Hematopoietic multipotent progenitor cell treated with erythropoietin and hydrocortisone succinate and interleukin-3 and kit ligand, for 15 days (in vitro differentiated cells): Measurements from ENCODE around the gene LRRFIP1.

Source experiments
- DNase-seq: peaks from one replicate; pipeline ENCODE4 v3.0.0-alpha.2; 2015; ENCODE audit warnings: low spot score

The LRRFIP1 gene

DNA sequence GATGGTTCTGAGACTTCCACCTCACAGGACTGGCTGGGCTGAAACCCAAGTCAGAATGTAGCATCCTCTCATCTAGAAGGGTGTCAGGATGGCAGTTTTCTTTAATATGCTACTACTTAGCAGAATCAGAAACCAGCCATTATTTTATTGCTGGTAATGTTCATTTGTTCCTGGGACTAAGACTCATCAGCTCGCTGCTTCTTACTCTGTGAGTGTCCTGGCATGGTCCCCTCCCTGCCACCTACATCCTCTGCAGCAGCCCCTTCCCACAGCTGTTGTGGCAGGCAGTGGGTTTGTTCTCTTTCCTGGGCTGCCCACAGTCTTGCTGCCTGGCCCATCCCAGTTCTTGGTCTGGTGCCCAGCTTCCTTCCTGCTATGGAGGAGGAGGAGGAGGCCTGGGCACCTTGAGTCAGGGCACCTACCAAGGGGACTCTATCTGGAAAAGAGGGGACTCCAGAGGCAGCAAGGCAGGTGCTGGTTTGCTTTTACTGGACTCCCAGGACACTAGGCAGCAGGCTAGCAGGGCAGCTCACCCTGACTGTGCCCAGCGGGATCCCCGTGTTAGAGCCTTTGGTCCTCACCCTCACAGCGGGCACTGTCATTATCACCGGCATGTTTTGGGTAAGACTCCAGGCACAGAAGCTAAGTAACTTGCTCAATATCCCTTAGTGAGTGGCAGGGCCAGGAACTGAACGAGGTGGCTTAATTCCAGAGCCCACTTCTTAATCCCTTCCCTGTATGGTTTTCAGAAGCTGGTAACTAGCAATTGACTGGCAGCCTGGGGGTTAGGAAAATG lies 62.1 kb downstream of the LRRFIP1 start:
- no peak for DNase-seq

DNA sequence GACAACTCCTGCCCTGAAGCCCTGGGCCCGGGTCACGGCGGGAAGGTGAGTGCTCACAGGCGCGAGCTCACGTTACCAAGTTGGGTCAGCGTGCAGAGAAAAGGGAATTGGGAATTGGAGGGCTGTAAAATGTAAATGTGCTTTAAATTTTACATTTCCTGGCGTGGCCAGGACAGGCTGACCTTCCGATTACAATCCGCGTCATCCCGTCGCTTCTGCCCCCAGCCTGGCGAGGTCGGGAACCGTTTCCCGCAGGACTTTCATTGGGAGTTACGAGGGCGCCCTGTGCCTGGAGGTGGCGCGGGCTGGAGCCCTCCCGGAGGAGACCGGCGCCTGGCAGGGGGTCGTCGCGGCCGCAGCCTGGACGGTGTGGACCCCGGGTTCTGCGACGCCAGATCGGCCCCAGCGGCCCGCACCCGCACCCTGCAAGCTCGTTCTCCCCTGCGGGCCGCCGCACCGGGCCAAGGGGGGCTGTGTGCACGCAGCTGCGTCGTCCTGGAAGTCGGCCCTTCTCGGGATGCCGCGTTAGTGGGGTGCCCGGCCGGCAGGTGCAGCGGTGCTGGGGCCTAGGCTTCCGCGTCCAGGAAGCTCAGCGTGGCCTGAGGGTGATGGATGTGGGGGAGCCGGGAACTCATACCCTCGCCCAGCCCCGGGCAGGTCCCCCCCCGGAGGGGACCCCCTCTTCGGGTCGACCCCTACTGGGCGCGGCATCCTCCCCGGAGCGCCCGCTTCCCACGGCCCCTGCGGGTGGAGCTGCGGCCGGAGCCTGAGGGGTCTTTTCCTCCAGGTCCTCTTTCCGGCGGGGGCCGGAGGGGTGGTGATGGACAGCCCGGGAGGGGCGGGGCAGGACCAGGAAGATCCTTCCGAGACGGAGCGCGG lies 63.9 kb downstream of the LRRFIP1 start:
- DNase-seq = no peak

DNA sequence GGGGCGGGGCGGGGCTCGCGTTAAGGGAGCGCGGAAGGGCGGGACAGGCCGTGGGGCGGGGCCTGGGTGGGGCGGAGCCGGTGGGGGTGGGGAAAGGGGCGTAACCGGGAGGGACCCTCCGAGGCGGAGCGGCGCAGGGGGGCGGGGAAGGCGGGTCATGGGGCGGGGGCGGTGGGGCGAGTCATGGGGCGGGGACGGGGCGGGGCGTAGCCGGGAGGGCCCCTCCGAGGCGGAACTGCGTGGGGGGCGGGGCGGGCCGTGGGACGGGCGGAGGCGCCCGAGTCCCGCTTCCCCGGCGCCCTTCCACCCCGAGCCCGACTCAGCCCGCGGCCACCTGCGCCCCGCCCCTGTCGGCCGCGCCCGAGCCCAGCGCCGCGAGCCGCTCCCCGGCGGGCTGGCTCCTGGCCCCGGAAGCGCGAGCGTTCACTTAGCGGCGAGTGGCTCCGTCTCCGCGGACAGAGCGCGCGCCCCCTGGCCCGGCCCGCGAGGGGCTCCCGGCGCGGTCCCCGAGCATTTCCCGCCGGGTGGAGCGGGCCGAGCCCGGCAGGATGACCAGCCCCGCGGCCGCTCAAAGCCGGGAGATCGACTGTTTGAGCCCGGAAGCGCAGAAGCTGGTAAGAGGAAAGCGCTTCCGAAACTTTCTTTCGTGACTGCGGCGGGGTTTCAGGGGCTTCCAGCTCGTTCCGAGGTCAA lies 64.7 kb downstream of the LRRFIP1 start:
- peak; percentile 86 for DNase-seq

DNA sequence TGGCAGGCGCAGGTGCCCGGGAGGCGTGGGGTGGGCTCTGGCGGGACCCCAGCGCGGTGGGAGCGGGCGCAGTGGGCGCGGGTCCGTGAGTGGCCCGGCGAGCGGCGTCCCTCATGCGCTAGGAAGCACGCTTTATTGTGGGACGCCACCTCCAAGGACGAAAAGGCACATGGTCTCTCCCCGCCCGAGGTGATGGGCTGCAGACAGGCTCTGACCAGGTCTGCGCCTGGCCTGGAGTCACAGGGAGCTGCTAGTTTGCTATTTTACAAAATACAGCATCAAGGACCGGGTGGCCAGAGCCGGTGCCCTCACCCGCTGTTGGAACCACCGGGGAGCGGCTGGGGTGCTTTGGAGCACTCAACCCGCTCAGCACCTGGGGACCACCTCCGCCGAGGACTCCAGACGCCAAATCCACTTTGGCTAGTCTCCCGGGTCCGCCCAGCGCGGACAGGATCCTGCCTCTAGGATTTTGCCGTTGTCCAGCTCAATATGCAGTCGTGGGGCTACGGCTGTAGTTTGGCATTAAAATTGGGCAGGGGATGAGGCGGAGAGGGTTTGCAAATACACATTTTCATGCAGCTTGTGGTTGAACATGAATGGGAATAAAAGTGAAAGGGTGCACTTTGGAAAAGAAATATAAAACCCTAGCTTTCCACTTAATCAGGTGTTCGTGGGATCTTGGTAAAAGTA lies 65.4 kb downstream of the LRRFIP1 start:
- DNase-seq = no peak

DNA sequence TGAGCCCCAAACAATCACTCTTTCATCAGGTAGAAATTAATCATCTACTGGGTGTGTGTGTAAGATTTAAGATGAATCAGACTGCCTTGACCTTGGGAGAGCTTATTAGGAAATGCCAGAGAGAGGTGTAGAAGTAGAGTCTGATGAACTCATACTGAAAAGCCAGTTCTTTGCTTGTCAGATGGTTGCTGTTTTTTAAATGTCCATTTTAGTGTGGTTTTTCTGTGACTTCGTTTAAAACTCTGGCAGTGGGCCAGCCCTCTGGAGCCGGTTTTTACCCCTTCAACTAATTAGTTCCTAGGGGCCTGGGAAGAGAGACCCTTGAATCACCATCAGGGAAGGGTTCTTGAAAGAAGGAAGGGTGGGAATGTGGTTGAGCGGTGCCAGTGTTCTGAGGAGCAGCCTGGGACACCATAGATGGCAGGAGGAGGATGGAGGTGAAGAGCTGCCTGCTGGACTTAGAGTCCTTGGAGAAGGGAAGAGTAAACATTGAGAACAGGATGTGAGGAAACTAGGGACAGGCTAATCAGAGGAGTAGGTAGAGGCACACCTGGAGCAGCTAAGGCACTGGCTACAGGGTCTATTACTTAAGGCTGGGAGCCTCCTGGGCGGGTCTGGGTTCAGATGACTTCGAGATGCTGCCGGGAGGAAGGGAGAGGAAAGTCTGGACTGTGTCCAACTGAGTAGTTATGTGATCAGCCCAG lies 66.1 kb downstream of the LRRFIP1 start:
- DNase-seq = peak; percentile 27

DNA sequence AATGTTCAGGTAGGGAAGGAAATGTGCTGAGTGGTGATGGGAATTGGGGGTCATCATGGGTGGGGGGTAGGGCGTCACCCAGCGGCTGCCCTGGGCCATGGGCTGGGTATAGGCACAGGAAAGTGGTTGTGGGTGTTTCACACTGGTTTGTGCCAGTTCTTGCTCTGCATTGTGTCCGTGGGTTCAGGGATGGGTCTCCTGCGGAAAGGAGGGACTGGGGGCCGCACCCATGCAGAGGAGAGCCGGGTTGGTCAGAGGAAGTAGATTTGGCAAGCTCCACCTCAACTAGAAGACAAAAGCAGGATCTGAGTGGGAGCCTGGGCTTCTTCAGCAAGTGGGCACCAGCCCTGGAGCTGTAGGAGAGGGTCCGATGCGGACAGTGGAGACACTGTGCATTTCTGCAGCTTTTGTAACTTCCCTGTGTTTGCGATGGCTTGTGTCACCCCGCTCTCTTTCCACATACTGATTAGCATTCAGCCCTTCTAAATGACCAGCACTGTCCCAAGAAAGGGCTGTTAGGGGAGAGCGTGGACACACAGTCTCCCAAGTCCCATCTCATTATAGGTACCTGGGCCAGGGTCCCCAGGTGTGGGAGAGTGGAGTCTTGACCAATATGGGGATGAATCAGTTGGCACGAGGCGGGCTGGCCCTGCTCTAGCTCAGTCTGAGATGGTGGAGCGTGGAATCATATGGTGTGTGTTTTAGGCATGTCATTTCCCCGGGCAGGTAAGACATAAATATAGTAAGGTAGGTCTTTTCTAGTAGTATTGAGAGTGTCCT lies 67.2 kb downstream of the LRRFIP1 start:
- no peak for DNase-seq

DNA sequence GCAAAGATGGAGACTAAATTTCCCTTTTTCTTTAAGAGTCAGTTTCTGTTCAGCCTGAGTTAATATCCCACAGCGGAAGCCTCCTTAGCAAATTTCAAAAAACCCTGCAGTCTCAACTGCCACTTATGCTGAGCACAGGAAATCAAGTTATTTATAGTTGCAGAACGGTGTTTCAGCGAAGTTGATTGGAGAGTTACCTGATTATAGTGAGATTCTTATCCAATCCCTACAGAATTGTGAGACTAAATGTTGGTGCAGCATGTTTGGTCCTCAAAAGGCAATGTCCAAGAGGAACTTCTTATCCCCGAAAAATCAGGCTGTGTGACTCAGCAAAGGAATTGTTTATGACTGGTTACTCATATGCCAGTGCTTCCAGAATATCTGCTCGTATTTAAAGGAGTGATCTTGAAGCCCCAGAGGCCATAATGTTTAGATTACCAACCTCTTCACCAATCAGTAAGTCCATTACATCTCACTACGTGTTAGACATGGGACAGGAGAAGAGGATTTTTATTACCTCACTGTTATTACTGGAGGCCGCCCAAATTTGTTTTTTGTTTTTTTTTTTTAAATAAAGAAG lies 67.9 kb downstream of the LRRFIP1 start:
- no peak for DNase-seq

DNA sequence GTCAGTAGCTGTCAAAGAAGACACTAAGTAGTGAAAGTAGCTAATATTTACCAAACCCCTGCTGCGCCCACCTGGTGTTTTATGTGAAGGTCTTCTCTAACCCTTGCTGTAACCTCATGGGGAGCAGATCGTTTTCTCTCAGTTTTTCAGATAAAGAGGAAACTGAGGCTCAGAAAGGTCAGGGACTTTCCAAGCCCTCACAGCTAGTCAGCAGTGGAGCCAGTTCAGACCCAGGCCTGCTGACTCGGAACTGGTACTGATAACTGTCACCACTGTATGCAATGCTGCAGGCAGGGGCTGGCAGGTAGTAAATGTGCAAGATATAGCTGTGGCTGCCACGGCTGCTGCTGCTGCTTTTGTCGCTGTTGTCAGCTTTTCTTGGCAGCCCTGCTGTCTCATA lies 69.1 kb downstream of the LRRFIP1 start:
- no peak for DNase-seq

DNA sequence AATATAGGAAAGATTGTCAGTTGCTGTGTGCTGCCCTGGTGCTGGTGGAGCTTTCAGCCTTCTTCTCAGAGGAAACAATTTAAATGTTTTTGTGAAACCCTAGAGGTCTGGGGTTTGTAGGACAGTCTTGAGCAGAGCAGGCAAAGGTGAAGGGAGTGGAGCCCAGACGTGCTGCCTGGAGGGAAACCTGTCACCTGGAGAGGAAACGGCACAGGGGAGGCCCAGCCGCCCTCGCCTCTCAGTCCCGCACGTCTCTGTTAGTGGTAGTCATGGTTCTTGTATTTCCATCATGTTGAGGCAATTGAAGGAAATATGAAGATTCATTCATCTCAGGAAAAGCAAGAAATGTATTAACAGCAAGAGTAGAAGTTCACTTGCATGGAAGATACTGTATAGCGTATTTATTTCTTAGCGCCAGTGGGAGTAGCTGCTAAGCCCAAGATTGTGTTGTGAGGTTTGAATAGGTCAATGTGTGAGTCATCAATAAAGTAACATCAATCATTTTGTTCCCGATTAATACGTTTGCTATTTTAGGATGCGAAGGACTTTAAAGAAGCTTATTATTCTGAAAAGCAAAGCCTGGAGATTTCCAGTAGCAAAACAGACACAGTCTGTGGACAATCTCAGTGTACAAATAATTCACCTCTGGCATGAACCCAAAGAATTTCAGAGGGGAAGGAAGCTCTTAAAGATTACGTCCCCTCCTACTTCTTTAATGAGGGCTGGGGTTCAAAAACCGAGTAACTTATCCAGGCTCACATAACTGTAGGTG lies 70.4 kb downstream of the LRRFIP1 start:
- no peak for DNase-seq

DNA sequence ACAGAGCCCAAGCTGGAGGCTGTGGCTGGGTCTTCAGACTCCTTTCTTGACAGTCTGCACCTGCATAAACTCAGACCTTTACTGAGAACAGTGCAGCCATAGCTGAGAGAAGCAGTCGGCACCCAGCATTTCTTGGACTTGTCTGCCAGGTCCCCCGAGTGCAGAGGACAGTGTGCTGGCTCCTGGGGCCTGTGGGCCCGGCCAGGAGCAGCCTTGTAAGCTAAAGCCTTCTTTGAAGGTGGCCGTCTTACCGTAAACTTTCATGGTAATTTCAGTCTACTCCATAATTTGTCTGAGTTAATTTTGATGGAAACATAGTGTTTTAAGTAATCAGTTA lies 70.9 kb downstream of the LRRFIP1 start:
- no peak for DNase-seq

DNA sequence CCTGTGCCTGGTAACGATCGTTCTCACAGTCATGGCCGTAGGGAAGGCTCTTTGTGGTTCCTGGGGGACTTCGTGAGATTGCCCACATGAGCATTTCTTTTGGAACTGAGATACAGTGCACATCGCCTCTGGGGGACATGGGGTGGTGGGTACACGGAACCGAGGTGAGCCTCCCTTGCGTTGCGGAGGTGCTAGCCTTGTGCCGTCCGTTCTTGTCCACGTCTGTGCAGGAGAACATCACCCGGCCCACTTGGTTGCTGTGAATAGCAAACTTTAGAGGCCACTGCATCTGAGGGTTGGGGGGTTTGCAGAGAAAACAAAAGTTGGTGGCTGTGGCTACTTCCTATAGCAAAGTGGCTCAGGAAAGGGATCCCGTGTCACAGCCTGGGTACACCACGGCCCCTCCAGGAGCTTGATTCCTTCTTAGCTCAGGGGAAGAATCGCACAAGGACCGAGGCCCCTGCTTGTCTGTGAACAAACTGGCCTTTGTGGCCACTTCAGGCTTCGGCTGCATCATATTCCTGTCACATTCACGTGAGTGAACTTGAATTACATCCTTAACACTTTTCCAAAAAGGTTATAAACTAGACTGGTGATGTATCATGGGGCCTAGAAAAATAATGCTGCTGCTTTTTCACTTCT lies 72.6 kb downstream of the LRRFIP1 start:
- no peak for DNase-seq

DNA sequence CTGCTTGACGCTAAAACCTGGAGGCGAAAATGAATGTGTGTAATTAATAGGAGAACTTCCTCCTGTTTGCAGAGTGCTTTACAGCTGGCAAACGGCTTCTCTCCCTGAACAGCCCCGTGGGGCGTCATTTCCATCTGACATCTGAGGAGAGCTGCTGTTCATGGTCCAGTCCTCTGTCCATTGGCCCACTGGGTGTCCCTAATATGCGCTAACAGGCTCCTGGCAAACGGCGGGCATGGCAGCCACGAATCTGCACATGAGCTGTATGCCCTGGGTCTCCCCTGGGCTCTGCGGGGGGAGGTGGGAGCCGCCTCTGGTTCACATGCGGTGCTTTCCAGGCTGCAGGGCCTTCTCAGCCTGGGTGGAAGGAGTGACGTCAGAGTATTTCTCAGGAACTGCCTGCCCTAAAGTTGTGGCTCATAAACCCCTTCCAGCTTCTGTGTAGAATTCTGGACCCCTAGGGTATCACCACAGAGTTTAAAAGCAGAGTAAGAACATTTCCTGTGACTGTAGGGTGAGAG lies 73.2 kb downstream of the LRRFIP1 start:
- DNase-seq = no peak

DNA sequence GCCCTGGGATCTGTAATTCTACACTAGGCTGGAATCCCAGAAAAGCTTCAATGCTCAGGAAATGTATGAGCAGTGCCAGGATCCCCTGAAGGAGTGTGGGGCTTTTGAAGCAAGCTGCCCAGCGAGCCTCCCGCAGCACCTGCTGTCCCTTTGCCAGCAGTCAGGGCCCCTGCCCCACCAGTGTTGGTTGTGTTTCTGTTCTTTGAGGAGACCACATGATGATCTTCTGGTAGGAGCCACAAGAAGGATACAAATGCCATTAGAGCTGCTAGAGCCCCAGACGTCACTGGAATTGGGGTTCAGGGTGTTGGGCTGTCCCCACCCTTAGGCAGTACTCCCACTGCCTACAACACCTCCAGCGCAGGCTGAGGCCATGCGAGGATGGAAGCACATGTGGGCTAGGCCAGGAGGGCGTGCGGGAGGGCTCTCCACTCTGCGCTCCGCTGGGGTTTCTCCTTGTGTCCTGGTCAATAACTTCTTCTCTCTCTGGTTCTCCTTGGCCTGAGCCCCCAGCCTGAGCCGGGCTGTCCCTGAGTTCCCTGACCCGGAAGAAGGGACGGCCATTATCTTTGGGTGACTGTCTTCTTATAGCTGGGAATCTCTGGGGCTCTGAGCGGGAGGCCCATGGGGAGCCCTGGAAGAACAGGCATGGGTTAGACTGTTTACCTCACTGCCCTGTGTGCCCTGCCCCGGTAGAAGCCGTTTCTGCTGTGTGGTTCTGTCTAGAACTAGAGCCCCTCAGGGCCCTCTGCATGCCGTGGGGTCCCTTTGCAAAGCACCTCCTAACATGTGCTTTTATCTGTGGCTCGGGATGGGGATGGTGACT lies 73.9 kb downstream of the LRRFIP1 start:
- DNase-seq = no peak

DNA sequence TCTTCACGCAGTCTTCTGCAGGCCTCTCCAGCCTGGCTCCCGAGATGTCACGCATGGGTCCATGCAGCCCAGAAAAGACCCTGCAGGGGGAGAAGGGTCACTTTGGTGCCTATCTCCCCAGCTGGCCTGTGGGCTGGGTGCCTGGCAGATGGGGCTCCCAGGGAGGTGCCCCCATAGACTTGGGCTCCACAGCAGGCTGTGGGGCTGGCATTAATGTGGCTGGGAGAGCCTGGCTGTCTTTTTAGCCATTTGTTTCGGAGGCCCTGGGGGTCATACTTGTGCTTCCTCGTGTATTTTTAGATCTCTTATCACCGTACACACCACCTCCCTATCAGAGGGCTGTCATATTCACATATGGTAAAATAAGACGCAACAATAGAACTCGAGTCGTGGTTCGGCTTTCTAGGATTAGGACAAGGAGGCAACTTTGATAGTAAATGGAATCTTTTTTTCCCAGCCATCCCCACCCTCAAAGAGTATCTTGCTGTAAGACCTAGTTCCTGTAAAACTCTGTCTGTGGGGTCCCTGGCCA lies 74.5 kb downstream of the LRRFIP1 start:
- DNase-seq = no peak

DNA sequence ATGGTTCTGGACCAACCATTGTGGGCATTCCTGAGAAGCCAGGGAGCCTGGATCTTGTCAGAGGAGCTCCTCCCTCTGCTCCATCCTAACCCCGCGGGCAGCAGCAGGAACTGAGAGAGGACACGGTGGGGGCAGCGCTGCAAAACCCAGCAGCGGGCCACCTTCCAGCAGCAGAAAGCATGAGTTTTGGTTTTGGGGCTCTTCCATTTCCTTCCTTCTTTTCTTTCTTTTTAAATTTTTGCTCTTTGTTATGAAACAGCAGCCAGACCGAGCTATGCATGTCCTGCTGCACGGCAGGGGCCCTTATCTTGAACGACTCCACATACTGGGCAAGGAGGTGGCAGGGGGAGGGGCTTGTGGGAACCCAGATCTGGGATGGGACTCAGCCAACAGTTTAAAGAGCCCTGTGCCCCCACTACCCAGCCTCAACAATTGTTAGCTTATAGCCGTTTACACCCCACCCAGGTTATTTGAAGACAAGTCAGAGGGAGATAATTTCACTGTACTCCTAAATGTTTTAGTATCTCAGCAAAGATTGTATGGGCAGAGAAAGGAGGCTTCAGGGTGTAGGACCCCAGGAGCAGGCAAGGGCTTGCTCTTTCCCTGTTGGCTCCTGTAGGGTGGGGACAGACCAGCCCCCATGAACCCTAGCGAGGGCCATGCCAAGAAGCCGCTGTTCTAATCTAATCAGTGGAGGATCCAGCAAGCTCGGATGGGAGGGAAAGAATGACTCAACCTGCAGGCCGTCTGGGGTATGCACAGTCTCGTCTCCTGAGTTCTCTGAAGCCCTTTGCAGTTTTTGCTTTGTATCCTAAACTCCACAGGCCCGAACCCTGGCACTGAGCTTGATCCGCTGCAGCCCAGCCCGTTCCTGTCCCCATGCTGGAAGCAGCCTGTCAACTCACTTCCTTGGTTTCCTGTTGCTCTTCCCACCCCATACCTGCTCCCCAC lies 75.3 kb downstream of the LRRFIP1 start:
- DNase-seq = peak; percentile 47
